ENCODE results near the gene THRA. TPM values are rescaled to one million over a fixed set of nuclear protein-coding genes. Genes with fewer than 3 reads are reported as not detected.

The THRA gene
- total RNA-seq, 2 experiments from 2014 or later = 5.9 to 8.3 TPM

- DNase-seq = no peak
- no peak for ATAC-seq
- H3K4me3 Mint-ChIP-seq = no peak overlapping the region
- H3K36me3 Mint-ChIP-seq = no peaks in the 10 kb centered on the region
- H3K27ac Mint-ChIP-seq = no peak overlapping the region
- CTCF ChIA-PET = interaction anchor here (0.8 to 5.5 kb wide), 5 partner anchors 7 to 44 kb away, joined by 3 to 85 read pairs (median 4); partner anchors contain the start of gene THRA
- peaks cover 37% of the 10 kb centered on the region for H3K4me1 Mint-ChIP-seq
- H3K9me3 Mint-ChIP-seq (ENCODE audit: low read depth) = no peaks in the 10 kb centered on the region
- H3K27me3 Mint-ChIP-seq = no peaks in the 10 kb centered on the region
Measured at GRCh38 chr17:40071313-40072039, 8.7 kb downstream of the THRA start.

DNA sequence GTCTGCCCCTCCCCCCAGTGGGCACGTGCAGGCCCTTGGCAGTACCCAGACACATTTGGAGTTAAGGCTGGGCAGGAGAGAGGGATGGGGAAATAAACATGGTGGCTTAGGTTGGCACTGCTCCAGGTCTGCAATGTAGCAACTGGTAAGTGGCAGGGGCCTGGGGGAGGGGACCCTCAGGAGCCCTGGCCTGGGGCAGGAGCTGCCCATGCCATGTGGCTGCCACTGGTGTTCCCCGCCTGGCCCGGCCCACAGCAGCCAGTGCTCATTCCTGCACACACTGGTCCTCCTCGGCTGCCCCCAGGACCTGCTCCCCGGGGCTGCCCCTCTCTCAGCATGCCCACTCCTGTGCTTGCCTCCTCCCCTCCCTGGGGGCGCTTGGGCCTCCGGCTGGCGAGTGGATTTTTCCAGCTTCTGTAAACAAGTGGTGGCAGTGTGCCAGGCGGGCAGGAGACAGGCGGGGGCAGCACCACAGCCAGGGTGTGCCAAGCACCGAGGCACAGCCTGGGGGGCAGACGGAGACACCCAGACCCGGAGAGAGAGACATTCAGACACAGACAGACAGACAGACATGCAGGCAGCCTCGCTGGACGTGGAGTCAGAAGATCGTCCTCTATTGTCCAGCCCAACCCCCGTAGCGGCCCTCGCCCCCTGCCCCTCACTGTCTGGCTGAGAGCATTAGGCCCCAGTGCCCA, 9.4 kb downstream of the THRA start:
- Mint-ChIP-seq H3K9me3 (ENCODE audit: low read depth) (no peaks in the 10 kb centered on the region), H3K4me3 (no peak overlapping the region), H3K4me1 (peaks cover 37% of the 10 kb centered on the region), H3K27me3 (no peaks in the 10 kb centered on the region), H3K27ac (no peak overlapping the region), H3K36me3 (no peaks in the 10 kb centered on the region)
- ATAC-seq (no peak), DNase-seq (no peak)
- CTCF ChIA-PET = interaction anchor here (0.8 to 5.5 kb wide), 4 partner anchors 8 to 44 kb away, joined by 3 to 85 read pairs (median 4); partner anchors contain the start of gene THRA

- Mint-ChIP-seq H3K9me3 (ENCODE audit: low read depth) (no peaks in the 10 kb centered on the region), H3K27me3 (no peaks in the 10 kb centered on the region), H3K4me3 (no peak overlapping the region), H3K4me1 (peaks cover 33% of the 10 kb centered on the region), H3K27ac (no peak overlapping the region), H3K36me3 (no peaks in the 10 kb centered on the region)
- DNase-seq = no peak
- CTCF ChIA-PET = interaction anchor here (0.8 to 5.5 kb wide), 8 partner anchors 8 to 45 kb away, joined by 3 to 85 read pairs (median 3); partner anchors contain the start of genes MED24 and THRA
- no peak for ATAC-seq
Measured at GRCh38 chr17:40072735-40073346, 10.1 kb downstream of the THRA start.

GRCh38 chr17:40073454-40074174, 10.8 kb downstream of the THRA start:
- Mint-ChIP-seq H3K27ac (no peak overlapping the region), H3K4me1 (peaks cover 28% of the 10 kb centered on the region), H3K27me3 (no peaks in the 10 kb centered on the region), H3K9me3 (ENCODE audit: low read depth) (no peaks in the 10 kb centered on the region), H3K4me3 (no peak overlapping the region), H3K36me3 (no peaks in the 10 kb centered on the region)
- ATAC-seq (no peak), DNase-seq (no peak)
- CTCF ChIA-PET = interaction anchor here (0.8 to 5.5 kb wide), 11 partner anchors 9 to 95 kb away, joined by 3 to 85 read pairs (median 13); partner anchors contain the start of genes CSF3, MED24, MSL1 and THRA

DNA sequence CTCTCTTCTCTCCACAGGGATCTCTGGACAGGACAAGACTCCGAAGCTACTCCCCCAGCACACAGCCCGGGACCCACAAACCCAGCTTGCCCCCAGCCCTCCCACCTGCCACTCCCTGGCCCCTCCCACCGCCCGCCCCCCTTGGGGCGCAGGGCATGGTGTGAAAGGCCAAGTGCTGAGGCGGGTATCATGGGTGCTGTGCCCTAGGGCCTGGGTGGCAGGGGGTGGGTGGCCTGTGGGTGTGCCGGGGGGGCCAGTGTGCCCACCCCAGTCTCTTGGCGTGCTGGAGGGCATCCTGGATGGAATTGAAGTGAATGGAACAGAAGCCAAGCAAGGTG, 11.4 kb downstream of the THRA start:
- no peaks in the 10 kb centered on the region for H3K9me3 Mint-ChIP-seq (ENCODE audit: low read depth)
- no peak for ATAC-seq
- H3K27ac Mint-ChIP-seq = no peak overlapping the region
- H3K27me3 Mint-ChIP-seq = no peaks in the 10 kb centered on the region
- H3K36me3 Mint-ChIP-seq = no peaks in the 10 kb centered on the region
- H3K4me3 Mint-ChIP-seq = no peak overlapping the region
- no peak for DNase-seq
- CTCF ChIA-PET = interaction anchor here (1.0 to 5.5 kb wide), 12 partner anchors 9 to 233 kb away, joined by 3 to 85 read pairs (median 16); partner anchors contain the start of genes CSF3, MED24, MSL1 and NR1D1
- peaks cover 22% of the 10 kb centered on the region for H3K4me1 Mint-ChIP-seq

DNA sequence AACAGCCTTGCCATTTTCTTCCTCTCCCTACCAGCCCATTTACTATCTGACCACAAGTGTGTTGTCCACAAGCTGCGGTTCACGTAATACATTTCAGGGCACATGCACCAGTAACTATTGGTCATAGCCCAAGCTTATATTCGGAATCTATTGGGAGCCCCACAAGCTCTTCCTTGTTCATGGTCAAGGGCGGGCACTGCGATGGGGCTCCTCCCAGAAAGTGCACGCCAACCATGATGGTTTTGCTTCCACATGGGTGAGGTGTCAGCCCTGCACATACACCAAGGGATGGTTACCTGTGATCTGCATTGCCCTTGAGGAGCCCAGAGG, 12.1 kb downstream of the THRA start:
- no peak for DNase-seq
- Mint-ChIP-seq H3K9me3 (ENCODE audit: low read depth) (no peaks in the 10 kb centered on the region), H3K27me3 (no peaks in the 10 kb centered on the region), H3K36me3 (no peaks in the 10 kb centered on the region), H3K27ac (no peak overlapping the region), H3K4me1 (peaks cover 15% of the 10 kb centered on the region), H3K4me3 (no peak overlapping the region)
- ATAC-seq = no peak
- CTCF ChIA-PET = interaction anchor here (0.8 to 5.5 kb wide), 29 partner anchors 10 to 232 kb away, joined by 3 to 85 read pairs (median 8); partner anchors contain the start of genes CSF3, MED24, MSL1 and NR1D1

- H3K27ac Mint-ChIP-seq = peak overlapping the region; percentile 62
- H3K4me1 Mint-ChIP-seq = peaks cover 11% of the 10 kb centered on the region
- no peaks in the 10 kb centered on the region for H3K9me3 Mint-ChIP-seq (ENCODE audit: low read depth)
- no peaks in the 10 kb centered on the region for H3K27me3 Mint-ChIP-seq
- DNase-seq (peak; percentile 72), ATAC-seq (peak; percentile 81)
- no peaks in the 10 kb centered on the region for H3K36me3 Mint-ChIP-seq
- no peak overlapping the region for H3K4me3 Mint-ChIP-seq
- CTCF ChIA-PET = interaction anchor here (0.6 to 5.5 kb wide), 44 partner anchors 10 to 405 kb away, joined by 3 to 85 read pairs (median 5); partner anchors contain the start of genes CSF3, MED24, MSL1 and NR1D1
Measured at GRCh38 chr17:40075201-40075941, 12.6 kb downstream of the THRA start.

DNA sequence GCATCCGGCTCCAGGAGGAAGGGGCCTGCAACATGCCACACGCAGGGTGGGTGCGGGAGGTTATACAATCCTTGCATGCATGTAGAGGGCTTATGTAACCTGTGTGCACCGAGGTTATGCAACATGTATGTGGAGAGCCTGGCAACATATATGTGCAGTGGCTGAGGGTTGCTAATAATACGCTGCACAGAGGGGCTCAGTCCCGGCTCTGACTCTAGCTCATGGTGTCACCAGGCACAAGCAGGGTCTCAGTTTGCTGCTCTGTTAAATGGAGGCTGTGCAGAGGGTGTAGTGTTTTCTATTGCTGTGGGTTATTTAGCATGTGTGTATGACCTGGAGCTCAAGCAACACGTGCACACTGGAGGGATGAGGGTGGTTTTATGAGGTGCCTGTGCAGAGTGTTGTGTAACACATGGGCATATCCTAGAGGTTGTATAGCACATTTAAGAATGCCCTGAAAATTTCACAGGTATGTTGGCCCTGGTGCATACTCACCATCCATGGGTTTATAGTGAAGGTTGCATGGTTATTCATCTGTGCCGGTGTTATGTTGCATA, 13.3 kb downstream of the THRA start:
- H3K4me3 Mint-ChIP-seq = no peak overlapping the region
- H3K27ac Mint-ChIP-seq = peak overlapping the region; percentile 62
- CTCF ChIA-PET = interaction anchor here (0.6 to 5.5 kb wide), 39 partner anchors 9 to 404 kb away, joined by 3 to 85 read pairs (median 6); partner anchors contain the start of genes CSF3, MED24, MSL1 and NR1D1
- no peak for DNase-seq
- H3K4me1 Mint-ChIP-seq = peaks cover 11% of the 10 kb centered on the region
- peak; percentile 24 for ATAC-seq
- H3K27me3 Mint-ChIP-seq = no peaks in the 10 kb centered on the region
- no peaks in the 10 kb centered on the region for H3K9me3 Mint-ChIP-seq (ENCODE audit: low read depth)
- H3K36me3 Mint-ChIP-seq = no peaks in the 10 kb centered on the region

- Mint-ChIP-seq H3K27ac (no peak overlapping the region), H3K9me3 (ENCODE audit: low read depth) (no peaks in the 10 kb centered on the region), H3K36me3 (no peaks in the 10 kb centered on the region), H3K4me3 (no peak overlapping the region), H3K27me3 (no peaks in the 10 kb centered on the region), H3K4me1 (peaks cover 11% of the 10 kb centered on the region)
- DNase-seq (no peak), ATAC-seq (no peak)
- CTCF ChIA-PET = interaction anchor here (0.9 to 5.5 kb wide), 20 partner anchors 8 to 403 kb away, joined by 3 to 85 read pairs (median 13); partner anchors contain the start of genes CSF3, MED24, MSL1 and NR1D1
Measured at GRCh38 chr17:40076591-40076990, 13.8 kb downstream of the THRA start.

- no peak overlapping the region for H3K4me3 Mint-ChIP-seq
- H3K4me1 Mint-ChIP-seq = peaks cover 11% of the 10 kb centered on the region
- DNase-seq (no peak), ATAC-seq (no peak)
- H3K9me3 Mint-ChIP-seq (ENCODE audit: low read depth) = no peaks in the 10 kb centered on the region
- CTCF ChIA-PET = no interaction called here
- no peaks in the 10 kb centered on the region for H3K27me3 Mint-ChIP-seq
- no peak overlapping the region for H3K27ac Mint-ChIP-seq
- H3K36me3 Mint-ChIP-seq = no peaks in the 10 kb centered on the region
Measured at GRCh38 chr17:40079545-40079944, 16.8 kb downstream of the THRA start.

GRCh38 chr17:40084477-40084876, 21.7 kb downstream of the THRA start:
- ATAC-seq (no peak), DNase-seq (no peak)
- H3K27ac Mint-ChIP-seq = no peak overlapping the region
- H3K36me3 Mint-ChIP-seq = peaks cover 1% of the 10 kb centered on the region
- no peak overlapping the region for H3K4me3 Mint-ChIP-seq
- CTCF ChIA-PET = interaction anchor here (2.8 to 4.1 kb wide), 2 partner anchors 8 to 28 kb away, joined by 32 to 59 read pairs; no protein-coding TSS in a partner anchor
- H3K27me3 Mint-ChIP-seq = no peaks in the 10 kb centered on the region
- no peaks in the 10 kb centered on the region for H3K9me3 Mint-ChIP-seq (ENCODE audit: low read depth)
- no peaks in the 10 kb centered on the region for H3K4me1 Mint-ChIP-seq

All from activated CD8-positive, alpha-beta memory T cell treated with anti-CD3 and anti-CD28 coated beads, Interleukin-2, amount 10 ng/mL, durations not matched to agents 7 days and 5 days (primary cell).